ENCODE results near the gene CSGALNACT2.
"Not testable (repeated sequence)": the region's sequence is repeated elsewhere in the genome, so short reads cannot be mapped to it uniquely, and the experiment has no call there.

Gene CSGALNACT2

DNA sequence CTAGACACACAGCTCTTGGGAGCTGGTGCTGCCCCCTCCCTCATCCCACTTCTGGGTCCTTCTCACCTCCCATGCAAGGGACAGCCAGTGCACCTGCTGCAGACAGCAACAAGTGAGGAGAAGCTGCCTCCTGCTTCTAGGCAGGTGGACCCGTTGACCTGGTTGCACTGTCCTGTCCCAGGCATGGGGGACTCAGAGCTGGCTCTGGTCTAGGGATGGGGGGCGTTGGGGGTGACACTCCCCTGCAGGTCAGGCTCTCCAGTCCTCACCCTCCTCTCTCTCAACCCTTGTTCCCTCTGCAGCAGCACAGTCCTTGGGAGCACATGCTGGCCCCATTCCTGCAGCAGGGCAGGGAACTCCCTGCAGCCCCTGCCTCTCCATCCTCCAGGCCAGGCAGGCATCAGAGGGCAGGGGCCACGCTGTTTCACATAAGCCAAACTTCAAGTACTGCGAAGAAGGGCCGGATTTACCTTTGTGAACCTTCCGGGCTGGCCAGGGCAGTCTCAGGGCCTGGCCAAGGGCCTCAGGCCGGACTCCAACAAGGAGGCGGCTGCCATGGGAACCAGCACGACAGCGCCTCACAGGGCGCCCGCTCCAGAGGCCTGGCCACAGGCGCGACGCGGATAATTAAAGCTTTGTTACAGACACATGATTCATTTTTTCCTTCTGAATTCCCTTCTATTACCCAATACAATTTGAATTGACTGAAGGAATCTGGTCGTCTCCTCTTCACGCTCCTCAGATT is 80.1 kb downstream of the CSGALNACT2 start:
- no peak for DNase-seq (ENCODE audit: low read depth)

DNA sequence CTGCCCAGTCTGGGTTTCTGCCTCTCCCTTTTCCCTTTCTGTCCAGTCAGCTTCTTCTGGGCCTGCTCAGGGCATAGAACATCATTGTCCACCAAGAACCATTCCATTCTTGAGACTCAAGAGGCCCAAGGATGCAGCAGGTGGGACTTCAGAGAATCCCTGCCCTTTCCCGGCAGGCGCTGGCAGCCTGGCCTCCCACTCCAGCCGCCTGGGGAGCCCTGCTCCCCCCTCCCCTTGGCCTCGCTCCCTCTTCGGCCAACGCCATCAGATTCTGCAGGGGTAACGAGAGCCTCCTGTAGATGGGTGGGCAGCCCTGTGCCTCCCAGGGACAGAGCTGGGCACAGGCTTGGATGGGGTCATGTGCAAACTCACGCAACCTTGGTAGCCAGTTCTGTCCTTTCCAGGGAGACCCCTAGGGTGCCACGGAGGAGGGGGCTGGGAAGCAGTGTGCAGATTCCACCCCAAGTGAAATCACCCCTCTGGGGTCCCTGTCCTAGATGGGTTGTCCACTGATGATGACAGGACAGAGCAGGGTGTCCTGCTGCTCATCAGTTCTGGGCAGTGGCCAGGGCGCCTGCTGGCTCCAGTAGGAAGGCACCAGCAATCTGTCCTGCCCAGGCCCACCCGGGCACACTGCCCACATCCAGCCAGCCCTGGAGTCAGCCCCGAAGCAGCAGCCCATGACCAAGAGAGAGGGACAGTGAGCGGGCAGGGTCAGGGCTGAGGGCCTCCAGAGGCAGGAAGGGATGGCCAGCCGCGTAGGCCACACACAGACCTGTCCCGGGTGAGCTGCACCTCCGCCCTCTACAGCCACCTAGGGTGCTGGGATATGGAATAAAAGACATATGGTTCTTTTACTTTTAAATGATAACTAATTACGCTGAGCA is 80.9 kb downstream of the CSGALNACT2 start:
- DNase-seq (ENCODE audit: low read depth) = no peak

DNA sequence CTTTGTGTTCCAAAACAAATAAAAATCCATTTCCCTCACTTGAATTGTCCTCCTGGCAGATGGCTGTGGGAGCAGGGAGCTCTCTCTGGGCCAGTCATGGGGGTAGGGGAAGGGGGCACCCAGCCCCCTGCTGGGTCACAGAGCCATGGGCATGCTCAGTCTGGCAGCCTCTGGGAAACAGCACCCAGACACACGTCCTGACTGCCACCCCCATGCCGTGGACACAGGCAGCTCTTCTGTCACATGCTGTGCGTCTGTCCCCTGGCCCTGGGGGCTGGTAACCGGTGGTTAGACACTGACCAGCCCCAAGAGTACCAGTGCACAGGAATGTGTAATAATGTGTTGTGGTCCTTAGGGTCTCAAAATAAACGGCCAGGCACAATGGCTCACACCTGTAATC is 81.6 kb downstream of the CSGALNACT2 start:
- DNase-seq (ENCODE audit: low read depth) = no peak

DNA sequence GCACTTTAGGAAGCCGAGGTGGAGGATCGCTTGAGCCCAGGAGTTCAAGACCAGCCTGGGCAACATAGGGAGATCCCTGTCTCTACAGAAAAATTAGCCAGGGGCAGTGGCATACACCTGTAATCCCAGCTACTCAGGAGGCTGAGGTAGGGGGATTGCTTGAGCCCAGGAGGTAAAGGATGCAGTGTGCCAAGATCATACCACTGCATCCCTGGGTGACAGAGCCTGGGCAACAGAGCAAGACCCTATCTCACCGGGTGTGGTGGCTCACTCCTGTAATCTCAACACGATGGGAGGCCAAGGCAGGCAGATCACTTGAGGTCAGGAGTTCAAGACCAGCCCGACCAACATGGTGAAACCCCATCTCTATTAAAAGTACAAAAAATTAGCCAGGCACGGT is 82.0 kb downstream of the CSGALNACT2 start:
- DNase-seq (ENCODE audit: low read depth) = not testable (repeated sequence)

DNA sequence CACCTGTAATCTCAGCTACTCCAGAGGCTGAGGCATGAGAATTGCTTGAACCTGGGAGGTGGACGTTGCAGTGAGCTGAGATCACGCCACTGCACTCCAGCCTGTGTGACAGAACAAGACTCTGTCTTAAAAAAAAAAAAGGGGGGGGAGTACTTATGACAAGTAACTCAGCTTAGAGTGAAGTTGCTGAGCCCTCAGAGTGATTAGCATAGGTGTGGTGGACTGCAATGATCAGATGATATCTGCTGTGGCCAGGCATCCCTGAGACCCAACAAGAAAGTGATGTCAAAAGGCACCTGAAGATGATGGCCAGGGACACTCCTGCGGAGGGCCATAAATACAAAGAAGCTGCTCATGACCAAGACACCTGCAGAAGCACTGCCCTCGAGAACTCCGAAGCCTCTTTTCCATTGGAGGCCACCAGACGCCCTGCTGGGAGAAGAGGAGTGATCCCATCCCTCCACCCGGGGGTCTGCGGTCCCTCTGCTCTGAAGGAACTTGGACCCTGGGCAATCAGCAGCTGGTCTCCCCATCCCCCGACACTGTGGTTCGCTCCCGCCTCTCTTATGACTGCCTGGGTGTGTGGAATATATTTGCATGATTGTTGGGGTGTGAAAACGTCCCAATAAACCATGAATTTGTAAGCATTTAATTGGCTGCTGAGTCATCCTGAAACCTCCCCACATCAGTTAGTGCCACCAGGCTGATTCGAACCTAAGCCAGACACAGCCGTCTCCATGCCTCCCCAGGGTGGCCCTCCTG is 82.6 kb downstream of the CSGALNACT2 start:
- no peak for DNase-seq (ENCODE audit: low read depth)

DNA sequence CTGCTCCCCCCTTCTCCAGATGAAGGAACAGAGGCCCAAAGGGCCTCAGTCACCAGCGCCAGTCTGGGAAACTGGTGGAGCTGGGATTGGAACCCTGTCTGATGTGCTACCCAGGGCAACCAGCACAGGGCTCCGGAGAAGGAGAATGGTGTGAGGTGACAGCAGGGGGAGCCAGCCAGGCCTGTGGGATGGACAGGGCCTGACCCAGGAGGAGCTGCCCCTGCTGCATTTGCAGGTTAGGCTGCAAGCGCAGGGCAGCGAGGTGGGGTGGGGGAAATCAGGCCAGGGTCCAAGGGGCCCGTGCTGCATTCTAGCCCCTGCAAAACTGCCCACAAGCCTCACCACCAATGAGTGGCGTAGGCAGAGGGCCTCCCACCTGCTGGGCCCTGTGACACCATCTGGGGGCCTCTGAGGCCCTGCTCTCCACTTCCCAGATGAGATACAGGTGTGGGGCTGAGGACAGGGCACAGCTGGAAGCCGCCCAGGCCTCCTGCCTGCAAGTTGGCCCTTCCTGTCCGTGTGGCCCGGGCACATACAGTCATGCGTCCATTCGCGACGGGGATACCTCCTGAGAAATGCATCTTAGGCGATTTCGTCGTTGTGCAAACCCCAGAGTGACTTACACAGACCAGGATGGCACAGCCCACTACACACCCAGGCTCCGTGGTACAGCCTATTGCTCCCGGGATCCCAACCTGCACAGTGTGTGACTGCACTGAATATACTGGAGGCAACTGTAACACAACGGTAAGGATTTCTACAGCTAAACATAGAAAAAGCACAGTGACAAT is 83.4 kb downstream of the CSGALNACT2 start:
- DNase-seq (ENCODE audit: low read depth) = no peak

DNA sequence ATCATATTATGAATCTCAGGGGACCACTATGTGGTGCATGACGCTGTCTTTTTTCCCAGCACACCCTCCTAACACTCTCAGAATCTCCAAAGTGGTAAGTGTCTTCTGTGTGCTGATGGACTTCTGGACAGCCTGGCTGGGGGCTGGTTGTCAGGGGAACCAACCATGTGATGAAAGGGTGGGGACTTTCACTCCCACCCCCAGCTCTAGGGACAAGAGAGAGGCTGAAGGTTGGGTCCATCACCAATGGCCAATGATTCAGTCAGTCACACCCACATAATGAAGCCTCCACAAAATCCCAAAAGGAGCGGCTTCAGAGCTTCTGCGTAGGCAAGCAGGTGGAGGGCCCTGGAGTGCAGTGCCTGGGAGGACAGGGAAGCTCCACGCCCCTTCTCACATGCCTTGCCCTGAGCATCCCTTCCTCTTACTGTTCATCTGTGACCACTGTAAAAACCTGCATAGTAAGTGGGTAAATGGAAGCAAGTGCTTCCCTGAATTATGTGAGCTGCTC is 84.0 kb downstream of the CSGALNACT2 start:
- no peak for DNase-seq (ENCODE audit: low read depth)

DNA sequence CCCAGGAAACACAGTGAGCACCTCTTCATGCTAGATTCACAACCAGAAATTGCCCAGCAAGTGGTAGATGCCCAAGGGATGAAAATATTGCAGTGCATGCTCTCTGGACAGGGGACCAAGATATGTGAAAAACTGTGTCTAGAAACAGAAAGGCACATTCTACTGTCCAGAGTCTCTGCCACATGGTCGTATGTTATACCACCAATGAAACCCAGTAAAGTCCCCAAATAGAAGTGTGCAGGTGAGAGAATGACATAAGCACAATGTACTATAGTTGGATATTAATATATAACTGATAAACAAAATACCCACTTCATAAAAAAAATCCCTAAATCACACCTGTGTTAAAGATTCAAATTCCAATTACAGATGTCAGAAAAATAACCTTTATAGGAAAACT is 84.8 kb downstream of the CSGALNACT2 start:
- no peak for DNase-seq (ENCODE audit: low read depth)

DNA sequence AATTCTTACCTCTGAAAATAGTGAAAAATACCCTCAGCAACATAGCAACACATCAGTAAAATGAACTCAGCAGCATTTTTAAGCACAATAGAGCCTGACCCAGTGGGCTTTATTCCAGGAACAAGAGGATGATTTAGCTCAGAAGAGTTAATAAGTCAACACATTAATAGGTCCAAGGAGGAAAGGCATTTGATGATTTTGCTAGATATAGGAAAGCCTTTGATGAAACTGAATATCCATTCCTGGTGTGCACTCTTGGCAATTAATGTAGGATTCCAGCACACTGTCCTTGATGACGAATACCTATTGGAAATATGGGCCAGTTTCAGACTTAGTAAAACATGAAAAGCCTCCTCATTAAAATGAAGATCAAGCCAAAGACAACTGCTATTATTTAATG is 86.1 kb downstream of the CSGALNACT2 start:
- no peak for DNase-seq (ENCODE audit: low read depth)

DNA sequence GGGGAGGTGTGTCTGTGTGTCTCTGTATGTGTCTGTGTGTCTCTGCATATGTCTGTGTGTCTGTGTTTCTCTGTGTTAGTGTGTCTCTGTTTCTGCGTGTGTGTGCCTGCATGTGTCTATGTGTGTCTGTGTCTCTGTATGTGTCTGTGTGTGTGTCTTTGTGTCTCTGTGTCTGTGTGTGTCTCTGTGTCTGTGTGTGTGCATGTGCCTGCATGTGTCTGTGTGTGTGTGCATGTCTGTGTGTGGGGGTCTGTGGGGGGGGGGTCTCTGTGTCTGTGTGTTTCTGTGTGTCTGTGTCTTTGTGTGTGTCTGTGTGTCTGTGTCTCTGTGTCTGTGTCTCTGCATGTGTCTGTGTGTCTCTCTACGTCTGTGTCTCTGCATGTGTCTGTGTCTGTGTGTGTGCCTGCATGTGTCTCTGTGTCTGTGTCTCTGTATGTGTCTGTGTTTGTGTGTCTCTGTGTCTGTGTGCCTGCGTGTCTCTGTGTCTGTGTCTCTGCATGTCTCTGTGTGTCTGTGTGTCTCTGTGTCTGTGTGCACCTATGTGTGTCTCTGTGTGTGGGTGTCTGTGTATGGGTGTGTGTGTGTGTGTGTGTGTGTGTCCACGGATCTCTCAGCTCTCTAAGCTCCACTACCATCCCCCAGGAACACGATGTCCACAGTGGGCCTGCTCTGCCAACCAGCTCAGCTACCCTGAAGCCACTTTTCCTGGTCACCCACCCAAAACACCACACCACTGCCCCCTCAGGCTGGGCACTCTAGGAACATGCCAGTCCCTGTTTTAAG is 87.0 kb downstream of the CSGALNACT2 start:
- DNase-seq (ENCODE audit: low read depth) = no peak

DNA sequence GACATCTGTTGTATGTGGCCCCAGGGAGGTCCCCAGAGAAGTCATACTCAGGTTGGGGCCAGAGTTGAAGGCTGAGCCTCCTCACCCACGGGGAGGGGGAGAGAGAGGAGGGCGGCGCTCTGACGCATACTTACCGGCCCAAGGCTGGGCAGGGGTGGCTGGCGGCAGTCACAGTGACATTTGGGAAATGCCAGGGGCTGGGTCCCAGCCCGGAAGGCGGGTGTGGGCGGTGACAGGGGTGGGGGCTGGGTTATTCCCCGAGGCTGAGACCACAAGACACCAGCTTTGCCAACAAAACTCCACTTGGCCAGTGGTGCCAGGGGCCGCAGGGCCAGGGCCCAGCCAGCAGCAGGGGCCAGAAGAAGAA is 87.5 kb downstream of the CSGALNACT2 start:
- DNase-seq (ENCODE audit: low read depth) = no peak

DNA sequence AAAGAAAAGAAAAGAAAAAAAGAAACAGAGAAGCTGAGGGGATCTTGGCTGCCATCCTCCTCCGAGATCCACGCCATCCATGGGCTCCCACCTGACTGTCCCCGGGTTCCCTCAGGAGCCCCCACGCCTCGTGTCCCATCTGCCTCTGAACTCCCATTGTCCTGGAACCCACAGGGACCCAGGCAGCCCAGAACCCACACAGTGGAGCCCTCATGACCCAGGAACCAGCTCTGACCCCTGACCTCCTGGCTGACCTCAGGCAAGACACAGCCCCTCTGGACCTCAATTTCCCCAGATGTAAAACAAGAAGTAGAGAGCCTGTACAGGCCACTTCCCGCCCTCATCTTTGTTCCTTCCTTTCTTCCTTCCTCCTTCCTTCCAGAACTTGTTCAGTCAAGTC is 88.2 kb downstream of the CSGALNACT2 start:
- no peak for DNase-seq (ENCODE audit: low read depth)

DNA sequence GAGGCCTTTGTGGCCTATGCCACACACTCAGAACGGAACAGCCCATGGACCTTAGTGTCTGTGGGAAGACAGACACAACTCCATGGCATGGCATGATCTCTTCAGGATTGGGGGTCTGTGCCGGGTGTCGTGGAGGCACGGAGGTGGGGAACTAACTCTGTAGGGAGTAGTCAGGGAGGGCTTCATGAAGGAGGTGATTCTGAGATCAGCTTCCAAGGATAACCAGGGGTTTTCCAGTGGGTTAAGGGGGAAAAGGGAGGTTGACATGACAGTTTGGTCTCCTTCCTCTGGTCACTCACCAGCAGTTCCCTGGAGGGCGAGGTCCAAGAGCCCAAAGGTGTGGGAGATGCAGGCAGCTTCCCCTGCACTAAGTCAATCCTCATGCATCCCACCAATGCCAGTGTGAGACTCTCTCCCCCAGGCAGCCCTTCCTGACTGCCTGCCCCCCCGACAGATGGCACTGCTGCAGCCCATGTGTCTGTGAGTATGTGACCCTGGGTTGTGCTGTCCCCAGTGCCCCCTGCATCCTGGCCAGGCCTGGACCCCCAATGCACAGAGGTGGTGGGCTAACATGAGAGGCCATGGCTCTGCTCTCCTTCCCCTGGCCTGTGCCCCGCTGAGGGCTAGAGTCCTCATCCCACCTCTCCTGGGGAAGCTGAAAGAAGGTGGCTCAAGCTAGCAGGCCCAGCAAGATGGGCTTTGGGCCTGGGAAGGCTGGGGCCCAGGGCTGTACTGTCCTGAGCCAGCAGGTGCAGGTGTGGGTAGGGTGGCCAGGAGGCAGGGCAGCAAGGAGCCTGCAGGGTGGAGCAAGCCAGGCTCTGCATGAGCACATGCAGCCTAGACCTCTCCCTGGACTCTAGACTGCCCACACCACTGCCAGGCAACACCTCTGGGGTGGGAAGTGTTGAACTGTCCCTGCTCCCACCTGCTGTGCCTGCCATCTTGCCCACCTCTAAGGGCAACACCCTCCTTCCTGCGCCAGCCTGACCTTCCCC is 88.9 kb downstream of the CSGALNACT2 start:
- DNase-seq (ENCODE audit: low read depth) = no peak

DNA sequence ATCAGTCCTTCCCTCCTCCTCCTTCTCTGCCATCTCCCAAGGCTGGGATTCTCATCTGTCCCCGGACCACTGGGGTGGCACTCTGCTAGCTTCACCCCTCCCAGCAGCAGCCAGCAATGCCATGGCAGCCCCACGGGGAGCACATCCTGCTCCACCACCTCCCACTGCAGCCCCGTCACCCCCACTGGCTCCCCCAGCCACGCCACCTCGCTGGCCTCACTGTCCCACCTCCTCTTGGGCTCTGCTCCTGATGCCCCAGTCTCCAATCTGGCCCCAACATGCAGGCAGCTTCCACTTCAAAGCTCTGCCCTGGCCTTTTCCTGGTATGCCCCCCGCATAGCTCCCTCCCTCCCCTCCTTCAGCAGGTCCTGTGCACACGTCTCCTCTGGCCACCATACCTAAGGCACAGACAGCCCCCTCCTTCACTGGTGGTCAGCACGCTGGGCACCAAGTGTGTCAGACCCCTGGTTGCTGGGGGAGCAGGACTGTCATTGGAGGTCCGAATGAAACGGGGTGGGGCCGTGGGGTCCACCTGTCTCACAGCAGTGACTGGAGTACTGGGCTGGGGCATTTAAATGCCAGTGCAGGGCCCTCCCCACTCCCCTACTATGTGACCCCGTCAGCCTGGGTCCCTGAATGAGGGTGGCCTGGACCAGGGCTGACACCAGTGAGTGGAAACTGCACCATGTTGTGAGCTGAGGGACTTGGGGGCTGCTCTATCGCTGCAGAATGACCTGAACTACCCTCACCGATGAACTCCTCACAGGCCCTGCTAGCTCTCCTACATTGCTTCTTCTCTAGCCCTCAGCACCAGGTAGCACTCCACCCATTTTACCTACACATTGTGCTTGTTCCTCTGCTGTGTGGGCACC is 89.9 kb downstream of the CSGALNACT2 start:
- no peak for DNase-seq (ENCODE audit: low read depth)

DNA sequence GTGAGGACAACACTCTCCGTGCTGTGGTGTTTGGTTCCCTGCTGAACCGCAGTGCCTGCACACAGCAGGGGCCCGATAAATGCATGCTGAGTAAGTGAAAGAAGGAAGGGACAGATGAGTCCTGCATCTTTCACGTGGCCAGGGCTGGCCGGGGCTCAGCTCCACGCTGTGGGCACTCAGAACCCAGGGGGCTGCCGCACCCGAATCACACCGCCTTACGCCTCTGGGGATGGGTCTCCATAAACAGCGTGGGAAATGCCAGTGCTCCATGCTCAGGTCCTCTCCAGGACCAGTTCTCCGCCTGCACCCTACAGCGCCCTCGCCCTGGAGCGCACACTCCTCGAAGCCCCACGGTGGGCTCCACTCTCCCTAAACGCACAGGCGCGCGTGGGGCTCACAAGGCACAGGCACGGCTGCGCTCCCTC is 90.5 kb downstream of the CSGALNACT2 start:
- no peak for DNase-seq (ENCODE audit: low read depth)

DNA sequence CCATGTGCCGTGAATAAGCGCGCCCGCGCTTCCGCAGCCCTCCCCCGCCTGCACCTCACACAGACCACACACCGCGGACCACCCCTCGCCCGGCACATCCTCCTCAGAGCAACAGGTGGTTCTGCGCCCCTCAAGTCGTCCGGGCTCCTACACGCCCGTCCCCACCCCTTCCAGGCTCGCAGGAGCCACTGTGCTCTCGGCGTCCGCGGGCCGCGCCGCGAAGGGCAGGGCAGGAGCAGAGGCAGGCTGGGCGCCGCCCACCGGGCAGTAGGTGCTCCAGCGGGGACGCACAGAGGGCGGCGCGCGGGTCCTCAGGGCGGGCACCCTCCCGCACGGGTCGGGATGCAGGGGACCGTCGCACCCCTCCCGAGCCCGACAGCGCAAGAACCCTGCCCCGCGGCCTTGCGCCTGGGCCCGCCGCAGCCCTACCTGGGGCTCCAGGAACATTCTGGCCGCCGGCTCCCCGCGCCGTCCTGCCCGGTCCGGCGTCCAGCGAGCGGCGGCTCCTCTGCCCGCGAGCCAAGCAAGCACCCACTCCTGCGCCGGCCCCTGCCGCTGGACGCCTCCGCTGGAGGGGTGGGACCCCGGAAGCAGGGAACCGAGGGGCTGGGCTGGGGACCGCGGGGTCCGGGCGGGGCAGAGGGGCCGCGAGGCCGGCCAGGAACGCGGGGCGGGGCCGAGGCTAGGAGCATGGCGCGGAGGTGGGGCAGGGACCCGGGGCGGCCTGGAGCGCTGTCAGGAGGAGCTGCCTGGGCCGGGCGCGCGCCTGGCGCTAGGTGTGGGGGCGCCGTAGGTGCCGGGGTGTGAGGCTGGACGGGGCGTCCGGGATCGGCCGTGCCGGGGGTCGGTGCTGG is 91.2 kb downstream of the CSGALNACT2 start:
- no peak for DNase-seq (ENCODE audit: low read depth)

DNA sequence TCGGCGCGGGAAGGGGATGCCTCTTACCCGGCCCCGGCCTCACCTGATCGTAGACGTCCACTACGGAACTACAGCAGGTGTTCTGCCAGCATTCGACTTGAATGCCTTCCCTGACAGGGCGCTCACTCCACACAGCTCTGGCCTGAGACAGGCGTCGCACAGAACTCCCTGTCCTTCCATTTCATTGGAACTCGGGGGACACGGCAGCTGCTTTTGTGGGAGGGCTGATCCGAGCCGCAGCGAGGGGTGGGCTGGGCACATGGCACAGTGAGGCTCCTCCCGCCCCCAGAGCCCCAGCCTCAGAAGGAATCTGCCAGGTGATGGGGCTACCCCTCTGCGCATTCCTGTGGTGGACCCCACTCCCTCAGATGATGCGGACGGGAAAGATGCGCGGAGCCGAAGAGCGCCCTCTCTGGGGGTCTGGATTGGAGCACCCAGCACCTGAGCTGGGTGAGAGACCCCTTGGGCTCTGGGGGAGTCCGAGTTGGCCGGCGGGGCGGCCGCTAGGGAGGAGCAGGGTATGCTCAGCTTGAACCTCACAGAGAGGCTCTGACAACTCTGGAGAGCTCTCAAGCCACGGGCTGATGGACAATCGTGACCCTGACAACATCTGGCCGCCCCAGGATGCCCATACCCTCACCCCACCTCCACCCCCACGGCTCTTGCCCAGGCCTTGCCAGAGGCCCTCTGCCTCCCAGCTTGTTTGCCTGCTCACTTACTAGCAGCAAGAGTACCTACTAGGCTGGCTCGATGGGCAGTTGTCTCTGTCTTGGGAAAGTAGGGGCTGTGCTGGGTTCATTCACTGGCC is 92.1 kb downstream of the CSGALNACT2 start:
- DNase-seq (ENCODE audit: low read depth) = no peak

Measured in CMK (cell line).